Stimulated activated CD4-positive, alpha-beta T cell treated with anti-CD3 and anti-CD28 coated beads, Interleukin-2, amount 100 ng/mL, for 4 hours (primary cell): ENCODE measurements around the gene TMPRSS6.

Source experiments
- DNase-seq: peaks from one replicate; pipeline ENCODE4 v3.0.0-alpha.2; 2020; ENCODE audit warnings: low read depth

The TMPRSS6 gene

GRCh38 chr22:37028692-37029674 lies 80.5 kb downstream of the TMPRSS6 start:
- DNase-seq: no peak

- no peak for DNase-seq
These were observed 82.0 kb downstream of the TMPRSS6 start for GRCh38 chr22:37027556-37027955.

GRCh38 chr22:37026325-37026724 lies 83.2 kb downstream of the TMPRSS6 start:
- no peak for DNase-seq

- DNase-seq: no peak
These were observed 83.9 kb downstream of the TMPRSS6 start for GRCh38 chr22:37025500-37026070.

GRCh38 chr22:37024339-37025157 lies 85.0 kb downstream of the TMPRSS6 start:
- no peak for DNase-seq

GRCh38 chr22:37023743-37024338 lies 85.7 kb downstream of the TMPRSS6 start:
- DNase-seq: no peak

- no peak for DNase-seq
These were observed 86.8 kb downstream of the TMPRSS6 start for GRCh38 chr22:37022483-37023337.

GRCh38 chr22:37021710-37022482 lies 87.6 kb downstream of the TMPRSS6 start:
- DNase-seq: peak; percentile 27

GRCh38 chr22:37021041-37021440 lies 88.5 kb downstream of the TMPRSS6 start:
- no peak for DNase-seq

- DNase-seq: no peak
These were observed 89.4 kb downstream of the TMPRSS6 start for GRCh38 chr22:37020192-37020479.

- no peak for DNase-seq
These were observed 90.0 kb downstream of the TMPRSS6 start, which contains the start of the genes MPST and TST for GRCh38 chr22:37019309-37020191. Gene MPST, plus strand, starts transcription at chr22:37019742. Its CDS starts 95 bp downstream, at chr22:37019837. Gene TST, minus strand, starts transcription at chr22:37019447. Its CDS starts 715 bp downstream, at chr22:37018732.

- DNase-seq: no peak
These were observed 90.7 kb downstream of the TMPRSS6 start for GRCh38 chr22:37018815-37019308.

- DNase-seq: no peak
These were observed 91.3 kb downstream of the TMPRSS6 start for GRCh38 chr22:37018086-37018814.

GRCh38 chr22:37017356-37017755 lies 92.2 kb downstream of the TMPRSS6 start:
- no peak for DNase-seq

GRCh38 chr22:37016134-37016910 lies 93.2 kb downstream of the TMPRSS6 start:
- no peak for DNase-seq

- DNase-seq: no peak
These were observed 94.0 kb downstream of the TMPRSS6 start for GRCh38 chr22:37015587-37015878.
